GM12874 (cell line): ENCODE measurements around the gene CASKIN2.

Experiments used
- TF ChIP-seq, protein P1 (sequence below): IDR thresholded peaks from 2 replicates; pipeline ENCODE4 v1.5.1; 2011; ENCODE audit warnings: low read depth, mild to moderate bottlenecking, control low read depth, low read length, moderate library complexity; ENCODE audit not compliant: insufficient read depth

The CASKIN2 gene

DNA sequence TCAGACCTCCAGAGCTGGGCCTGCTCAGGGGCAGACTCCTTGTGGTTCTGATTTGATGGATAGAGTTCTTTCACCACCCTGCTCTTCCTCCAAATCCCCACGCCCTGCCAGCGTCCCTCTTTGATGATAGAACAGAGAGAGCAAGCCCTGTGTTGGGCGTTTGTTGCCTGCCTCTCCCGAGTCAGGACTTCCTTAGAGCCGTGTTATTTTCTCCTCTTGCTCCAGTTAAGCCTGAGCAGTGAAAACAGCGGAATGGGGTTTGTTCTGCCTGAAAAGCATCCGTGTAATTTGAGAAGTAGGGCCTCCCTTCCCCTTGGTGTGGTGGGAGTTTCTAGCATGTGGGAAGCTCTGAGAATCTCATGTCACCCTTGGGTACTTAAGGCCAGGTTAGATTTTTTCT, 36.8 kb downstream of the CASKIN2 start:
- TF ChIP-seq, protein P1, sequence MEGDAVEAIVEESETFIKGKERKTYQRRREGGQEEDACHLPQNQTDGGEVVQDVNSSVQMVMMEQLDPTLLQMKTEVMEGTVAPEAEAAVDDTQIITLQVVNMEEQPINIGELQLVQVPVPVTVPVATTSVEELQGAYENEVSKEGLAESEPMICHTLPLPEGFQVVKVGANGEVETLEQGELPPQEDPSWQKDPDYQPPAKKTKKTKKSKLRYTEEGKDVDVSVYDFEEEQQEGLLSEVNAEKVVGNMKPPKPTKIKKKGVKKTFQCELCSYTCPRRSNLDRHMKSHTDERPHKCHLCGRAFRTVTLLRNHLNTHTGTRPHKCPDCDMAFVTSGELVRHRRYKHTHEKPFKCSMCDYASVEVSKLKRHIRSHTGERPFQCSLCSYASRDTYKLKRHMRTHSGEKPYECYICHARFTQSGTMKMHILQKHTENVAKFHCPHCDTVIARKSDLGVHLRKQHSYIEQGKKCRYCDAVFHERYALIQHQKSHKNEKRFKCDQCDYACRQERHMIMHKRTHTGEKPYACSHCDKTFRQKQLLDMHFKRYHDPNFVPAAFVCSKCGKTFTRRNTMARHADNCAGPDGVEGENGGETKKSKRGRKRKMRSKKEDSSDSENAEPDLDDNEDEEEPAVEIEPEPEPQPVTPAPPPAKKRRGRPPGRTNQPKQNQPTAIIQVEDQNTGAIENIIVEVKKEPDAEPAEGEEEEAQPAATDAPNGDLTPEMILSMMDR = no peak

DNA sequence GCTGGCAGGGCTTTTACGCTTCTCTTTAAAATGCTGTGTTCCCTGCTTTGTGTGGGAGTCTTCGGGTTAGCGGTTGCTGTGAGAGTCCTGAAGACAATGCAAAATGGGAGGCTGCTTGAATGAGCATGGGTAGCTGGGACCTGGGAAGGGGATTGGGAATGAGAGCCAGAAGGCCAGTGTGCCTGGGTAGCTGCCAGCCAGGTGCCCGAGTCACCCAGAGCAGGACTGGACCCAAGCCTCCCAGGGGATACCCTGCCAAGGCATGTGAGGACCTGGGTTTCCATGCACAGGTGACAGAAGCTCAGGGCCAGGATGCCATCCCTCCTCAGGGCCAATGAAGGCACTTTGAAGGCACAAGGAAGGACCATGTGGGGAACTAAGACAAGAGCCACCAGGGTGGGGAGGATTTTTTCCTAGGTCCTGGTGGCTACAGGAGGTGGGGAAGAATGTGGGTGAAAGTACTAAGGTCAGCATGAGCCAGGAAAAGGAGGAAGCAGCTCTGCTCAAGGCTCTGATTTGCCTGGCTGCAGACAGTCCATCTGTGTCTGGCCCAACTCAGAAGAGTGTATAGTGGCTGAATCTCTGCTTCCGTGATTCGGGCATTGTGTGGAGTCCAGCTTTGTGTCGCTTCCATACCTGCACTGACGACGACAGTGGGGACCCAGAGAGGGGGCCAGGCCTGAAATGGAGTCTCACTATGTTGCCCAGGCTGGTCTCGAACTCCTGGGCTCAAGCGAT, 38.4 kb downstream of the CASKIN2 start:
- TF ChIP-seq, protein P1 = no peak

DNA sequence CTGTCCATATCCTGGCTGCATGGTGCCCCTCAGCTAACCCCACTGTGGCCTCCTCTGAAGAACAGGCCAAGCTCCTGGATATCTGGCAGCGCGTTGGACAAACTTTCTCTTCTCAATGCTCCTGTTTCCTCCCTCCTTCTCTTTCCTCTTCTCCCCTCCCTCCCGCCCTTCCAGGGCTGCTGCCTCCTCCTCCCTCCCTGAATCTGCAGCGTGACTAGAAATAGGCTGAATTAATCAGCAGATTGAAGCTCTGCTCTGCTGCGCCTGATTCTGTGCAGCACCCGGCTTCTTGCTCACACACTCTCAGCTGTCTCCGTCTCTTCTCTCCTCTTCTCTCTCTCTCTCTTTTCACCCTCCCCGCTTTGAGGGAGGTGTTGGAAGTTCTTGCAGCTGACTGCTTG, 39.1 kb downstream of the CASKIN2 start:
- TF ChIP-seq, protein P1 = no peak

GRCh38 chr17:75475851-75476250, 39.5 kb downstream of the CASKIN2 start:
- TF ChIP-seq, protein P1 = no peak

DNA sequence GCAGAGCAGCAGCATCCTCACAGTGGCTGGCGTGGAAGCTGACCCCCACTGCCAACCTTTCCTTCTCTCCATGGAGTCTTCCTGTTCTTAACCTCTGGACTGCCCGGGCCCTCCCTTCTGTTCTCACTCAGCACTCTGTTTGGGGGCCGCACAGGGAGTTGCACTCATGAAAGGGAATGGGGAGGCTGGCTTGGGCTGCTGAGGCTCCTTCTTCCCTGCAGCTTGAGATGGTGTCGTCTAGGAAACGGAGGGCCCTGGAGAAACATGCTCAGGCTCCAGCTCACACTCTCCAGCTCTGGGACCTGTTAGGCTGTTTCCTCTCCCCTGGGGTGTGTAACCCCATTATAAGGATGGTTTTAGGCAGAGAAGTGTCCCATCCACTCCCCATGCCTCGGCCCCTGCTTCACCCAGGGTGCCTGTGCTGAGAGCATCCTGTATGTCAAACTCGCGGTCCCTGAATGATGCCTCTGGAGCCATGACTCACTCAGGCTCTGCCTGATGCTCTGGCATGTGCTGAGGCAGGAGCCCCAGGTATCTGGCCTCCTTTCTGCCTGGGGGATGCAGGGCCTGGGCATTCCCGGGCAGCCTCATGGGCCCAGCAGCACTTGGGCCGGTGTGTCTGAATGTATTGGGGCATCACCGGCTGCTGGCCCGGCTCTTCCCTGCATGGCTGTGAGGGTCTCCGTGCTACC, 40.0 kb downstream of the CASKIN2 start:
- TF ChIP-seq, protein P1 = no peak

GRCh38 chr17:75474736-75475135, 40.6 kb downstream of the CASKIN2 start:
- TF ChIP-seq, protein P1 = no peak

DNA sequence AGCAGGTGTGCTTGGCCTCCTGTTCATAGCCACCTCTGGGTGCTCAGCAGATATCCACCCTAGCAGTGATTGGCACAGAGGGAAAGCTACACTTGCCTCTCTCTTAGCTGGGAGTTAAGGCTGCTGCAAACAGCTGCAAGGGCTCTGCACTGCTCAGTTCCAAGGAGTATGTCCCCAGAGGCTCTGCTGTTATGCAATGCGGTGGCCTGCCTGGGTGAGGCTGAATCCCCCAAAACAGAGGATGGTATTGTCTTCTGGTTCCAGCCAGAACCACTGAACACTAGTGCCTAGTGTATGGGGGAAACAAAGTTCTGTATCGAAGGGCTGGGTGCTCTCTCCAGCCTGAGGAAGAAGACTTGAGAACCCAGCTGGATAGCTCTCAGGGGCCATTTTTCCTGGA, 42.1 kb downstream of the CASKIN2 start:
- TF ChIP-seq, protein P1 = no peak
